Measurements from ENCODE around the gene DNAH17. TPM values are rescaled to one million over a fixed set of nuclear protein-coding genes. Genes with fewer than 3 reads are reported as not detected.

Gene DNAH17
- polyA plus RNA-seq, 1 of the 3 experiments (the other 2 are of a cell fraction) = not detected

DNA sequence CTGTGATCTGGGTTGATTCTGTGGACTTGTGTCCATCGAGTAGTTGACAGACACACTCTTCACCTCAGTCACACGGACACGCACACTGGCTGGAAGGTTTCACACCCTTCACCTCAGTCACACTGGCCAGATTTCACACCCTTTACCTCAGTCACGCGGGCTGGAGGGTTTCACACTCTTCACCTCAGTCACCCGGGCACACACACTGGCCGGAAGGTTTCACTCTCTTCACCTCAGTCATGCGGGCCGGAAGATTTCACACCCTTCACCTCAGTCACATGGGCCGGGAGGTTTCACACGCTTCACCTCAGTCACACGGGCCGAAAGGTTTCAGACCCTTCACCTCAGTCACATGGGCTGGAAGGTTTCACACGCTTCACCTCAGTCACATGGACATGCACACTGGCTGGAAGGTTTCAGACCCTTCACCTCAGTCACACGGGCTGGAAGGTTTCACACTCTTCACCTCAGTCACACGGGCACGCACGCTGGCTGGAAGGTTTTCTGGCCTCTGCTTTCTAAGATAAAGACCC lies 102.5 kb downstream of the DNAH17 start (continued):
- TF ChIP-seq SIN3A (IDR thresholded peaks at IDR 0.05; ENCODE audit: borderline replicate concordance, low read depth, low read length) = no peak
- TF ChIP-seq GABPA (IDR thresholded peaks at IDR 0.05; ENCODE audit: low read depth) = no peak
- TF ChIP-seq NRF1 (IDR thresholded peaks at IDR 0.05; ENCODE audit: low read depth, low read length) = no peak
- TF ChIP-seq, protein P1, sequence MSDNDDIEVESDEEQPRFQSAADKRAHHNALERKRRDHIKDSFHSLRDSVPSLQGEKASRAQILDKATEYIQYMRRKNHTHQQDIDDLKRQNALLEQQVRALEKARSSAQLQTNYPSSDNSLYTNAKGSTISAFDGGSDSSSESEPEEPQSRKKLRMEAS (IDR thresholded peaks at IDR 0.05; ENCODE audit: low read depth) = no peak

DNA sequence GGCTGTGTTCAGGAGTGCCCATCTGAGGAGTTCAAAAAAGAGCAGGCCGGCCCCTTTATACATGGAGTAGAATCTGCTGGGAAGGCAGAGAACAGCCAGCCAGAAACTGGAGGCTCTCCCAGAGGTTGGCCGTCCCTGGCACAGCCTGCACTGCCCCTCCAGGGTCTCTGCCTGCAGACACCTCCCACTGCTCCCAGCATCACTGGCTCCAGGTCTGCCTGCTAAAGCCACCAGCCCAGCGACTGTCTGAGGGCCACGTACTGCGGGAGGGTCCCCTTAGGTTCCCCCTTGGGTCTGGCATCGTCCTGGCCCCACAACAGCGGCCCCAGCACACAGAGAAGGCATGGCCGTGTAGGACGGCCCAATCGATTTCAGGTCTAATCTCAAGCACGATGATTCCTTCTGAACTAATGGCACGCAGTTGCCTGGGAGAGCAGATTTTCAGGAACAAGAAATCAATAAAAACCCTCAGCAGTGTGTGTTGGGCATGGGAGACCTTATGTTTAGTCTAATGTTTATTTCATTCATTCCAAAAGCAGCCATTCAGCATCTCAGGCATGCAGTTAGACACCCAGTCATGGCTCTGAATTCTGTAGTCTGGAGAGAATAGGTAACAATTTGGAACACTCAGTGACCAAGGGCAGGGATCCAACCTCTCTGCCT lies 103.1 kb downstream of the DNAH17 start:
- 73% methylated on average over 10 of the region's 12 CpGs for whole genome bisulfite sequencing (ENCODE audit: low lambda C conversion rate)
- Histone ChIP-seq H3K79me2 (ENCODE audit: insufficient read depth) (no peaks in the 10 kb centered on the region), H3K4me1 (ENCODE audit: control insufficient read depth in 1 of 2, insufficient read depth in 2 of 2, low read depth in 1 of 2, low read length in 1 of 2) (no peaks in the 10 kb centered on the region), H4K20me1 (ENCODE audit: insufficient read depth) (no peaks in the 10 kb centered on the region), H3K9me2 (no peaks in the 10 kb centered on the region), H3K27me3 (ENCODE audit: insufficient read depth) (peaks cover 19% of the 10 kb centered on the region; the same call in 1 of the 2 replicates), H3K4me3 (ENCODE audit: low read depth in 2 of 2, low read length in 1 of 2) (no peak overlapping the region), H3K27ac (ENCODE audit: low read depth in 2 of 2, low read length in 1 of 2) (no peak overlapping the region), H3F3A (replicated peaks; ENCODE audit: insufficient read depth) (no peaks in the 10 kb centered on the region), H3K9ac (no peak overlapping the region), H3K4me2 (no peak overlapping the region), H2AFZ (ENCODE audit: low read depth) (no peak overlapping the region), H3K36me3 (replicated peaks in 1 of 2; ENCODE audit: control insufficient read depth in 1 of 2, insufficient read depth in 2 of 2, low read length in 1 of 2) (no peaks in the 10 kb centered on the region), H3K9me3 (no peaks in the 10 kb centered on the region)
- no peak for DNase-seq
- CTCF ChIA-PET = no interaction called here
- POLR2A ChIA-PET = no interaction called here
- TF ChIP-seq RCOR1 (IDR thresholded peaks at IDR 0.05; ENCODE audit: low read length) (no peak), EP300 (IDR thresholded peaks at IDR 0.05; ENCODE audit: borderline replicate concordance in 1 of 2, low read depth in 1 of 2, low read length in 1 of 2) (no peak), YY1 (IDR thresholded peaks at IDR 0.05; ENCODE audit: low read depth) (no peak), TAF1 (IDR thresholded peaks at IDR 0.05; ENCODE audit: borderline replicate concordance, low read depth, low read length) (no peak), ELF1 (IDR thresholded peaks at IDR 0.05) (no peak), JUND (IDR thresholded peaks at IDR 0.05) (no peak), EZH2phosphoT487 (IDR thresholded peaks at IDR 0.05; ENCODE audit: borderline replicate concordance, low read depth) (no peak), NRF1 (IDR thresholded peaks at IDR 0.05; ENCODE audit: low read depth, low read length) (no peak), MXI1 (IDR thresholded peaks at IDR 0.05; ENCODE audit: low read depth, low read length) (no peak), POLR2AphosphoS5 (IDR thresholded peaks at IDR 0.05; ENCODE audit: low read depth, low read length) (no peak), MEF2A (IDR thresholded peaks at IDR 0.05; ENCODE audit: borderline replicate concordance, low read depth) (no peak), GATA2 (CRISPR knock-in tag; IDR thresholded peaks at IDR 0.05) (no peak), SMC3 (IDR thresholded peaks at IDR 0.05; ENCODE audit: low read depth, low read length) (no peak), GABPA (IDR thresholded peaks at IDR 0.05; ENCODE audit: low read depth) (no peak), CHD2 (IDR thresholded peaks at IDR 0.05; ENCODE audit: low read length, partially characterized antibody) (no peak)
- TF ChIP-seq, protein P1 (IDR thresholded peaks at IDR 0.05; ENCODE audit: low read depth) = no peak
- TF ChIP-seq, protein P2, sequence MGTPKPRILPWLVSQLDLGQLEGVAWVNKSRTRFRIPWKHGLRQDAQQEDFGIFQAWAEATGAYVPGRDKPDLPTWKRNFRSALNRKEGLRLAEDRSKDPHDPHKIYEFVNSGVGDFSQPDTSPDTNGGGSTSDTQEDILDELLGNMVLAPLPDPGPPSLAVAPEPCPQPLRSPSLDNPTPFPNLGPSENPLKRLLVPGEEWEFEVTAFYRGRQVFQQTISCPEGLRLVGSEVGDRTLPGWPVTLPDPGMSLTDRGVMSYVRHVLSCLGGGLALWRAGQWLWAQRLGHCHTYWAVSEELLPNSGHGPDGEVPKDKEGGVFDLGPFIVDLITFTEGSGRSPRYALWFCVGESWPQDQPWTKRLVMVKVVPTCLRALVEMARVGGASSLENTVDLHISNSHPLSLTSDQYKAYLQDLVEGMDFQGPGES (IDR thresholded peaks at IDR 0.05; ENCODE audit: low read depth, low read length) = no peak
- TF ChIP-seq, protein P3, sequence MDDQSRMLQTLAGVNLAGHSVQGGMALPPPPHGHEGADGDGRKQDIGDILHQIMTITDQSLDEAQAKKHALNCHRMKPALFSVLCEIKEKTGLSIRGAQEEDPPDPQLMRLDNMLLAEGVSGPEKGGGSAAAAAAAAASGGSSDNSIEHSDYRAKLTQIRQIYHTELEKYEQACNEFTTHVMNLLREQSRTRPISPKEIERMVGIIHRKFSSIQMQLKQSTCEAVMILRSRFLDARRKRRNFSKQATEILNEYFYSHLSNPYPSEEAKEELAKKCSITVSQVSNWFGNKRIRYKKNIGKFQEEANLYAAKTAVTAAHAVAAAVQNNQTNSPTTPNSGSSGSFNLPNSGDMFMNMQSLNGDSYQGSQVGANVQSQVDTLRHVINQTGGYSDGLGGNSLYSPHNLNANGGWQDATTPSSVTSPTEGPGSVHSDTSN (IDR thresholded peaks at IDR 0.05) = no peak
- TF ChIP-seq, protein P4, sequence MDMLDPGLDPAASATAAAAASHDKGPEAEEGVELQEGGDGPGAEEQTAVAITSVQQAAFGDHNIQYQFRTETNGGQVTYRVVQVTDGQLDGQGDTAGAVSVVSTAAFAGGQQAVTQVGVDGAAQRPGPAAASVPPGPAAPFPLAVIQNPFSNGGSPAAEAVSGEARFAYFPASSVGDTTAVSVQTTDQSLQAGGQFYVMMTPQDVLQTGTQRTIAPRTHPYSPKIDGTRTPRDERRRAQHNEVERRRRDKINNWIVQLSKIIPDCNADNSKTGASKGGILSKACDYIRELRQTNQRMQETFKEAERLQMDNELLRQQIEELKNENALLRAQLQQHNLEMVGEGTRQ (IDR thresholded peaks at IDR 0.05; ENCODE audit: borderline replicate concordance, low read depth, low read length) = no peak
- TF ChIP-seq, protein P5, sequence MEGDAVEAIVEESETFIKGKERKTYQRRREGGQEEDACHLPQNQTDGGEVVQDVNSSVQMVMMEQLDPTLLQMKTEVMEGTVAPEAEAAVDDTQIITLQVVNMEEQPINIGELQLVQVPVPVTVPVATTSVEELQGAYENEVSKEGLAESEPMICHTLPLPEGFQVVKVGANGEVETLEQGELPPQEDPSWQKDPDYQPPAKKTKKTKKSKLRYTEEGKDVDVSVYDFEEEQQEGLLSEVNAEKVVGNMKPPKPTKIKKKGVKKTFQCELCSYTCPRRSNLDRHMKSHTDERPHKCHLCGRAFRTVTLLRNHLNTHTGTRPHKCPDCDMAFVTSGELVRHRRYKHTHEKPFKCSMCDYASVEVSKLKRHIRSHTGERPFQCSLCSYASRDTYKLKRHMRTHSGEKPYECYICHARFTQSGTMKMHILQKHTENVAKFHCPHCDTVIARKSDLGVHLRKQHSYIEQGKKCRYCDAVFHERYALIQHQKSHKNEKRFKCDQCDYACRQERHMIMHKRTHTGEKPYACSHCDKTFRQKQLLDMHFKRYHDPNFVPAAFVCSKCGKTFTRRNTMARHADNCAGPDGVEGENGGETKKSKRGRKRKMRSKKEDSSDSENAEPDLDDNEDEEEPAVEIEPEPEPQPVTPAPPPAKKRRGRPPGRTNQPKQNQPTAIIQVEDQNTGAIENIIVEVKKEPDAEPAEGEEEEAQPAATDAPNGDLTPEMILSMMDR (IDR thresholded peaks at IDR 0.05) = no peak

Data from SK-N-SH (cell line).